RPMI8226 (cell line): Measurements from ENCODE around the gene RASA2.

Experiments used
- DNase-seq: peaks from one replicate; pipeline ENCODE4 v3.0.0-alpha.2; 2015

RASA2 gene

GRCh38 chr3:141486746-141487520 is at the start of gene RASA2:
RASA2 (plus strand) TSS chr3:141487027; CDS start chr3:141487084, 57 bp downstream.
- DNase-seq, result peak; percentile 91

GRCh38 chr3:141439589-141439988 is 47.2 kb upstream of the RASA2 start:
- DNase-seq, result no peak

- no peak for DNase-seq
Measured at GRCh38 chr3:141440942-141441341, 45.9 kb upstream of the RASA2 start.

DNA sequence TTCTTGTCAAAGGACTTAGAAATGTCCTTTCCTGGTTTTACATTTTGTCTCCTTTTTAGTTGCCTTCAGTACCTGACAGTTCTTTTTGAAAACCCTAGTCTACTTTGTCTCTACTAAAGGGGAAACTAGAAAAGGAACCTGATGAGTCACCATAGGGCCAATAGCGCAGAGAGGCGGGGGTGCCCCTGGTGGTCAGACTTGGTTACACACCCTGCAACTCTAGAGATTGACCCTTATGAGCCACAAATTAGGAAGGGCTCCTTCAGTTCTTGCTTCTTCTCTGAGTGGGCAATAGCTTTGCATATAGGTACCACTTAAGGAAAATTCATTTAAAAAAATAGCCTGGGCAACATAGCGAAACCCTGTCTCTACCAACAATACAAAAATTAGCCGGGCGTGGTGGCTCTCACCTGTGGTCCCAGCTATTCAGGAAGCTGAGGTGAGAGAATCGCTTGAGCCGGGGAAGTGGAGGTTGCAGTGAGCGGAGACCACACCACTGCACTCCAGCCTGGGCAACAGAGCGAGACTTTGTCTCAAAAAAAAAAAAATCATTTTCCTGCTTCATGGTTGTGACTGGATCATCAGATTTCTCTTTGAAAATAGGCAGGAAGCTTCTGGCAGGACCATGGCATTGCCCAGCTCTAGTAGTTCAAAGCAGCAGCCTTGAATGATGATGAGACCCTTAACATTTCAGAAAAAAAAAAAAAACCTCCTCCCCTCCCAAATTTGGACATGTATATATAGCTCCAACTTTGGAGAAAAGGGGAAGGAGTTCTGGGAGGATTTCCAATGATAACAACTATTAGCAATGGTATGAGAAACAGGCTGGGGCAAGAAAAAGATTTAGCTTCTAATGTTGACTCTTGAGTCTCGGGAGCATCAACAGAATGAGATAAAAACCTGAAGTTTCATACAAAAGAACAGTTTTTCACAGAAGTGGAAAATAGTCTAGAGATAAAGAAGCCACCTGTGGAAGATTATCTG is 45.2 kb upstream of the RASA2 start:
- DNase-seq, result peak; percentile 83

DNA sequence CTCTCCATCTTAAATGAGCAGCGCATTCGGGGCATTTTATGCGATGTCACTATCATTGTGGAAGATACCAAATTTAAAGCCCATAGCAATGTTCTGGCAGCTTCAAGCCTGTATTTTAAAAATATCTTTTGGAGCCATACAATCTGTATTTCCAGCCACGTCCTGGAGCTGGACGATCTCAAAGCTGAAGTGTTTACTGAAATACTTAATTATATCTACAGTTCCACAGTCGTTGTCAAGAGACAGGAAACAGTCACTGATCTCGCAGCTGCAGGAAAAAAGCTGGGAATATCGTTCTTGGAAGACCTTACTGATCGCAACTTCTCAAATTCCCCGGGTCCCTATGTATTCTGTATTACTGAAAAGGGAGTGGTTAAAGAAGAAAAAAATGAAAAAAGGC is 44.4 kb upstream of the RASA2 start:
- DNase-seq, result no peak

DNA sequence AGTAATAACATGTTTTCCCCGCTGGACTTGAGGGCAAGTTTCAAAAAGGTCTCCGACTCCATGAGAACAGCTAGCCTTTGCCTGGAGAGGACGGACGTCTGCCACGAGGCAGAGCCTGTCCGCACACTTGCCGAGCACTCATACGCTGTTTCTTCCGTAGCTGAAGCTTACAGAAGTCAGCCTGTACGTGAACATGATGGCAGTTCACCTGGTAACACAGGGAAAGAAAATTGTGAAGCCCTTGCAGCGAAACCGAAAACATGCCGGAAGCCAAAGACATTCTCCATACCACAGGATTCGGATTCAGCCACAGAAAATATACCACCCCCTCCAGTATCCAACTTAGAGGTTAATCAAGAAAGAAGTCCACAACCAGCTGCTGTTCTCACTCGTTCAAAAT is 43.9 kb upstream of the RASA2 start:
- DNase-seq, result no peak

DNA sequence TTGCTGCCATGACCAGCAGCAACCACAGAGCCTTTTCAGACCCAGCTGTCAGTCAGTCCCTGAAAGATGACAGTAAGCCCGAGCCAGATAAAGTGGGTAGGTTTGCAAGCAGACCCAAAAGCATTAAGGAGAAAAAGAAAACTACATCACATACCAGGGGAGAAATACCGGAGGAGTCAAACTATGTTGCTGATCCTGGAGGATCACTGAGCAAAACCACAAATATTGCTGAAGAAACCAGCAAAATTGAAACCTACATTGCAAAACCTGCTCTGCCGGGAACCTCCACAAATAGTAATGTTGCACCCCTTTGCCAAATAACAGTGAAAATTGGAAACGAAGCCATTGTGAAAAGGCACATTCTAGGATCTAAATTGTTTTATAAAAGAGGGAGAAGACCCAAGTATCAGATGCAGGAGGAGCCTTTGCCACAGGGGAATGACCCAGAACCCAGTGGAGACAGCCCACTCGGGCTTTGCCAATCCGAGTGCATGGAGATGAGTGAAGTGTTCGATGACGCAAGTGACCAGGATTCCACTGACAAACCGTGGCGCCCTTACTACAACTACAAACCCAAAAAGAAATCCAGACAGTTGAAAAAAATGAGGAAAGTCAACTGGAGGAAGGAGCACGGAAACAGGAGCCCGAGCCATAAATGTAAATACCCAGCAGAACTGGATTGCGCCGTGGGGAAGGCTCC is 42.1 kb upstream of the RASA2 start:
- no peak for DNase-seq

DNA sequence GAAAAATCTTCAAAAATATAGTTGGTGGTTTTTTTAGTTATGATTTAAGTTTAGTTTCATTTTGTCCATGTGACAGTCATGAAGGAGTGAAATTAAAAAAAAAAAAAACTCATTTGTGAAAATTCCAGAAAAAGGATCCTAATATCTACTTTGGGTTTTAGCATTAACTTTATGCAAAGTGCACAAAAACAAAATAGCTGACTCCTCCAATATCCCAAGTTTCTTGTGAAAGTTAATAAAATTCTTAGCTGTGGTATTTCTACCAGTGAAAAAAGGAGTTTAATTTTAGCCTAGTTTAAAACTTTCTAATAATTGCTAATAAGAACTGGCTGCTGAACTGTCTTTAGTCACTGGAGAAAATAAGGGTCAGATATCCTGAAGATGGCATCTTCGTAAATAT is 40.8 kb upstream of the RASA2 start:
- DNase-seq, result no peak

DNA sequence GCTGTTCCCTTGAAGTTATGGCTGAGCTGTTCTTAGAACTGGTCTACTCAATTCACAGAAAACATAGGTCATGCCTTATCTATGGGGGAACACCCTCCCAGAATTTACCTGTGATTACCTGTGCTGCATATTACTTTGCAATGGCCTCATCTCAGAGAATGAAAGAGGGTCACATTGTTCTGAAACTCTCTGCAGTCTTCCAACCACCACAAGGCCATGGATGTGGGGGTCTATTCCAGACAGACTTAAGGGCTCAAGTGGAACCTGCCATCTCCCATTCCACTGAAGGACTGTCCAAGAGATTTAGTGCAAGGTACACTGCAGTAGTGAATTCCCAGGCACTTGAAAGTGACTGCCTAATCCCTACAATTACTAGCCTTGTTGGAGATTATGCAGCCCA is 40.1 kb upstream of the RASA2 start:
- no peak for DNase-seq

- DNase-seq, result no peak
Measured at GRCh38 chr3:141447383-141447782, 39.4 kb upstream of the RASA2 start.

- no peak for DNase-seq
Measured at GRCh38 chr3:141448606-141449220, 38.1 kb upstream of the RASA2 start.

DNA sequence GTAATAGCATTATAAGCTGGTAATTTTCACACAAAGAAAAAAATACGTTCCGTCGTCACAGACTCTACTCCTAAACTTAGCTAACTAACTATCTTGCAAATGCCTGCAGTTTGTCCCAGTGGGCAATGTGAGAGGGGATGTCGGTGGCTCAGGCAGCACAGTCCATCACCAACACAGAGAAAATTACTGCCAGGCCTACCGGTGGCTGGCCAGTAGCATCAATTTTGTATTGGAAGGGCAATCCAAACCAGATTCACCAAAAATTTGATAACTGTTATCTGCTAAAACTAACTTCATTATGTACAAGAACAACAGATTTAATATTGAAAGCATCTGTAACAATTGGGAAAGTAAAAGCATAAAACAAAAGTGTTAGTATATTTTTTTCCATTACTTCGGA is 37.4 kb upstream of the RASA2 start:
- DNase-seq, result no peak

GRCh38 chr3:141450727-141451375 is 36.0 kb upstream of the RASA2 start:
- peak; percentile 19 for DNase-seq

- DNase-seq, result peak; percentile 76
Measured at GRCh38 chr3:141452045-141452444, 34.8 kb upstream of the RASA2 start.

GRCh38 chr3:141452773-141453172 is 34.1 kb upstream of the RASA2 start:
- DNase-seq, result no peak

GRCh38 chr3:141454054-141454453 is 32.8 kb upstream of the RASA2 start:
- no peak for DNase-seq

DNA sequence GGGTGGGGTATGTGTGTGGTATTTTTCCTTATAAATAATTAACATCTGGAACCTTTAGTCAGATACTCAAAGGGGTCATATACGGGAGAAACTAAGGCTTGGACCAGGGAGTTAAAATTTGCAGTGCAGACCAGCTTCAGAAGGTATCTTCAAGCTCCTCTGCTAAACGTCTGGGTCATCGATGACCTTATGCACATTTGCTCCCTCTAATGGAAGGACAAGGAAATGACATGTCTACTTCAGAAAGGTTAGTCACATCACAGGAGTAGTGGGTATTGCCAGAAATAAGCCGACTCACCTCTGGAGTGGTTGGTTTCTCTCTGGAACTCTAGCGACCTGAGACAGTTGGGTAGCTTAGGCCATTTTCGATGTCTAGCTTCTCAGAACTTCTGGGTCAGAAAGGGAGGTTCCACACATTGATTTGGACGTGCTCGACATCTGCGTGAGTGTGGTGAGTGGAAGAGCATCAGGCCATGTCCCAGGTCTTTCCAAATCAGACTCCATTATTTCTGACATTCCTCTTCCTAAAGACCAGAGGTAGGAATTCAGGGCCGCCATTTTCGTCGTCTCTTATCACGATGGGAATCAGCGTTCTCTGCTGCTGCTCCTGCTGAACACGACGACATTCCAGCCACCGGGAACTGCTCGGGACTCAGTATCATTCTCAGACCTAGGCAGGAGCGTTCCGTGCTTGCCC is 31.8 kb upstream of the RASA2 start:
- peak; percentile 78 for DNase-seq

GRCh38 chr3:141455603-141456300 is 31.1 kb upstream of the RASA2 start:
- no peak for DNase-seq

GRCh38 chr3:141456301-141456625 is 30.6 kb upstream of the RASA2 start:
- DNase-seq, result no peak

DNA sequence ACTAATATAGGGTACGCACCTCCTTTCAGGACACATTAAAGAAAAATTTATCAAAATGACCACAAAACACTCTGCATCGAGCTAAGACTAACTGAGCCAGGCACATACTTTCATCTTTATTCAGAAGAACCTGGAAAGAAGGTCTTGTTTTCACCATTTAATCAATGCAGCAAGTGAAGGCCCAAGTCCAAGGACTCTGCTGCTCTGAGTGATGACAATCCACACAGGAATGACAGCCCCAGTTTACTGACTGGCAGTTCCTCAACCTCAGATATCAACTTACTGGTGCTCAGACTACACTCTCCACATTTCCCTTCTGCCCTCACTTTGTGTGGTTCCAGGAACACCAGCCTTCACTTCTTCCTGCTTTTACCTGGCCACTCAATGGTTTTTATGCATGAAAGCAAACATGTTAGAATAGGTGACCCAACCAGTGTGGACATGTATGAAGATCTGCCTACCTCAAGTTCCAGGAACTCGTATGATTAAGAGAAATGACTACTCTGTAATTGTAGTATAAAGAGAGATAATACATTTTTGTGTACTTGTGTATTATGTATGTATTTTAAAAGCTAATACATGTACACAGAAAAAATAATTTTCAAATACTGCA is 29.1 kb upstream of the RASA2 start:
- no peak for DNase-seq

DNA sequence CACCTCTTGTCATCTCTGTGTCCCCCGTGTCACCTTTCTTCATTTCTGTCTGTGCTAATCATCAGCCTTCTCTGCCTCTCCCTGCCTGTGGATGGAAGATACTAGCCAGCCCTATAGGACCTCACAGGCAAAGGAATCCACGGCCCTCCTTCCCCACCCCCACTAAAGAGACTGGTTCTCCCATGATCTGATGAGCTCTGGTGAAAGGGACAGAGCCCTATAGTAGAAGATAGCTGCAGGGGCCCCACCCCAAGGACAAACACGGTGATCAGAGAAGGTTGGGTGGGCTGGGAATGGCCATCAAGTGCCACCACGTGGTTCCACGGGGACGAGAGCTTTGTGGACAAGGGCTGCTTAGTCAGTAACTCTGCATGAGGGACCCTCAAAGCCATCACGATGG is 27.8 kb upstream of the RASA2 start:
- no peak for DNase-seq
